Uterus (tissue), 2 donors: ENCODE data around the gene CEACAM8.

ENCODE experiments used
- POLR2A ChIP-seq, 2 donors: fragments of 450-650 bp; IDR thresholded peaks; one replicate each; pipeline ENCODE4 v1.6.1; 2016; ENCODE audit warnings: antibody characterized with exemption in 2 of 2, mild to moderate bottlenecking in 1 of 2, moderate library complexity in 1 of 2
- TF ChIP-seq, protein P1 (sequence below), 4 experiments: fragments of 200-600 bp in 2 of 4; fragments of 450-650 bp in 2 of 4; sonication (generic) in 2 of 4; IDR thresholded peaks; one replicate each; pipeline ENCODE4 v1.5.1; 2016 to 2019; ENCODE audit warnings: antibody characterized with exemption in 4 of 4, mild to moderate bottlenecking in 2 of 4, moderate library complexity in 1 of 4

DNA sequence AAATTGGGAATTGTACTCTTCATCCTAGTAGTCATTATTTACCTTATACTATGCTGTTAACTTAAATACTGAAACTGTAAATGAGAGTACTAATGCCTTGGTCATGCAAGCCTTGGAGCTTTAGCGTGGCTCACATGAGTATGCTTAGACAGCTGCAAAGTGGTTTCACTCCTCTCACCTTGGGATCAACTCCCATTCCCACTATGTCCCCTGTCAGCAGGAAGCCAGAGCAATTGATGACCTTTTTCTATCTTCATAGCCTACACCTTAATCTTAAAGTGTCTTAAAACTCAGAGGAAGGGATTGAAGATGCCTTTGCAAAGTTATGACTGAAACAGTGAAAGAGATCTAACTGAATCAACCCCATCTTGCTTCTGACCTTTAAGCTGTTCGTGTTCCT, 33.2 kb upstream of the CEACAM8 start:
- TF ChIP-seq, protein P1, sequence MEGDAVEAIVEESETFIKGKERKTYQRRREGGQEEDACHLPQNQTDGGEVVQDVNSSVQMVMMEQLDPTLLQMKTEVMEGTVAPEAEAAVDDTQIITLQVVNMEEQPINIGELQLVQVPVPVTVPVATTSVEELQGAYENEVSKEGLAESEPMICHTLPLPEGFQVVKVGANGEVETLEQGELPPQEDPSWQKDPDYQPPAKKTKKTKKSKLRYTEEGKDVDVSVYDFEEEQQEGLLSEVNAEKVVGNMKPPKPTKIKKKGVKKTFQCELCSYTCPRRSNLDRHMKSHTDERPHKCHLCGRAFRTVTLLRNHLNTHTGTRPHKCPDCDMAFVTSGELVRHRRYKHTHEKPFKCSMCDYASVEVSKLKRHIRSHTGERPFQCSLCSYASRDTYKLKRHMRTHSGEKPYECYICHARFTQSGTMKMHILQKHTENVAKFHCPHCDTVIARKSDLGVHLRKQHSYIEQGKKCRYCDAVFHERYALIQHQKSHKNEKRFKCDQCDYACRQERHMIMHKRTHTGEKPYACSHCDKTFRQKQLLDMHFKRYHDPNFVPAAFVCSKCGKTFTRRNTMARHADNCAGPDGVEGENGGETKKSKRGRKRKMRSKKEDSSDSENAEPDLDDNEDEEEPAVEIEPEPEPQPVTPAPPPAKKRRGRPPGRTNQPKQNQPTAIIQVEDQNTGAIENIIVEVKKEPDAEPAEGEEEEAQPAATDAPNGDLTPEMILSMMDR (IDR thresholded peaks at IDR 0.05) = no peak
- no peak for TF ChIP-seq POLR2A (IDR thresholded peaks at IDR 0.05)
